Panc1 (cell line): ENCODE data around the gene MUC22. TPM values are rescaled to one million over a fixed set of nuclear protein-coding genes. Genes with fewer than 3 reads are reported as not detected.

Experiments
- ATAC-seq: fragments of 200-7000 bp; cut with Tn5 transposase; 2 replicates; pipeline ENCODE4 v1.9.1; 2020; ENCODE audit warnings: mild to moderate bottlenecking, moderate library complexity
- BruUV-seq: library from RNA; stranded (reverse); fragments of 400-500 nt; replicated peaks from 2 replicates; lab custom pipeline; 2021; lab: Mats Ljungman, UMichigan
- CTCF ChIA-PET: fragments of 300-600 bp; sonication (Branson Sonifier 250); formaldehyde crosslinking; loops from one replicate; lab custom pipeline; 2022; ENCODE audit warnings: antibody characterized with exemption; lab: Charles Lee
- POLR2A ChIA-PET: fragments of 300-600 bp; sonication (Branson Sonifier 250); formaldehyde crosslinking; loops from one replicate; lab custom pipeline; 2022; ENCODE audit warnings: antibody characterized with exemption; lab: Charles Lee
- DNase-seq: peaks from one replicate; pipeline ENCODE4 v3.0.0-alpha.2; 2010; ENCODE audit warnings: low read depth, low spot score
- H3K27ac ChIP-seq: 2 replicates; pipeline ENCODE4 v1.5.1; 2011; ENCODE audit warnings: mild to moderate bottlenecking, low read length, inconsistent platforms
- H3K27me3 ChIP-seq: fragments of 200-500 bp; sonication (Bioruptor generic); 2 replicates; pipeline ENCODE4 v1.6.0; 2014; ENCODE audit warnings: low read length, inconsistent platforms; ENCODE audit not compliant: control insufficient read depth, insufficient read depth
- H3K36me3 ChIP-seq: fragments of 200-500 bp; sonication (Bioruptor generic); 2 replicates; pipeline ENCODE4 v1.5.1; 2014; ENCODE audit warnings: inconsistent platforms, mild to moderate bottlenecking, low read length, moderate library complexity; ENCODE audit not compliant: control insufficient read depth, insufficient read depth
- H3K4me1 ChIP-seq: 2 replicates; pipeline ENCODE4 v1.5.1; 2011; ENCODE audit warnings: inconsistent platforms, mild to moderate bottlenecking, low read length, moderate library complexity; ENCODE audit not compliant: control insufficient read depth, insufficient read depth
- H3K4me3 ChIP-seq, 2 experiments: 2 replicates each; pipeline ENCODE4 v1.5.1; 2011 to 2012; ENCODE audit warnings: low read depth in 2 of 2, low read length in 2 of 2, mild to moderate bottlenecking in 2 of 2, inconsistent platforms in 1 of 2, moderate library complexity in 1 of 2
- H3K9me3 ChIP-seq: fragments of 200-500 bp; sonication (Bioruptor generic); 2 replicates; pipeline ENCODE4 v1.5.1; 2014; ENCODE audit warnings: low read depth, mild to moderate bottlenecking, inconsistent platforms, low read length, moderate library complexity; ENCODE audit not compliant: control insufficient read depth, insufficient read depth
- POLR2AphosphoS5 ChIP-seq: IDR thresholded peaks from 2 replicates; pipeline ENCODE4 v1.6.1; 2012; ENCODE audit warnings: mild to moderate bottlenecking, low read depth, low read length, moderate library complexity
- SIN3A ChIP-seq: IDR thresholded peaks from 2 replicates; pipeline ENCODE4 v1.6.1; 2012; ENCODE audit warnings: low read depth, mild to moderate bottlenecking, low read length, moderate library complexity, borderline replicate concordance; ENCODE audit not compliant: insufficient read depth
- TCF7L2 ChIP-seq: IDR thresholded peaks from 2 replicates; pipeline ENCODE4 v1.6.1; 2011; ENCODE audit warnings: mild to moderate bottlenecking, low read depth, low read length, inconsistent platforms
- in situ Hi-C: cut with HindIII; loops from 2 replicates; pipeline ENCODE4 v1.10.0; 2016; ENCODE audit warnings: low sequenced_read_pairs, low pct_unique_long_range_greater_than_20kb
- intact Hi-C: fragments of 100-400 bp; cut with micrococcal nuclease; formaldehyde crosslinking; loops from one replicate; pipeline ENCODE4 v1.10.0; 2022; ENCODE audit not compliant: unreplicated experiment
- total RNA-seq: library from RNA; stranded (reverse); gene quantifications from one replicate; pipeline ENCODE4 v1.2.1, GENCODE V29; 2021; ENCODE audit not compliant: unreplicated experiment
- TF ChIP-seq, protein P1 (sequence below), 2 experiments: IDR thresholded peaks; 2 replicates each; pipeline ENCODE4 v1.6.1; 2011 to 2012; ENCODE audit warnings: low read depth in 2 of 2, control low read depth in 1 of 2, low read length in 1 of 2, mild to moderate bottlenecking in 1 of 2, moderate library complexity in 1 of 2; ENCODE audit not compliant: insufficient read depth in 1 of 2
- TF ChIP-seq, protein P2 (sequence below): fragments of 450-650 bp; IDR thresholded peaks from 2 replicates; pipeline ENCODE4 v1.5.1; 2017; ENCODE audit warnings: mild to moderate bottlenecking

MUC22 gene
- total RNA-seq, 1 experiment from 2014 or later, result not detected

GRCh38 chr6:31076611-31077010 is 66.3 kb downstream of the MUC22 start:
- H3K4me1 ChIP-seq, result no peaks in the 10 kb centered on the region
- H3K36me3 ChIP-seq, result no peaks in the 10 kb centered on the region
- in situ Hi-C loops, result loop anchor here (10.0 kb wide), 1 partner anchor 212 kb away; no protein-coding TSS in a partner anchor
- no peaks in the 10 kb centered on the region for H3K27me3 ChIP-seq
- intact Hi-C loops, result no loop called here
- POLR2A ChIA-PET, result interaction anchor here (0.7 kb wide), 1 partner anchor 254 kb away, joined by 4 read pairs; no protein-coding TSS in a partner anchor
- TF ChIP-seq, protein P1, sequence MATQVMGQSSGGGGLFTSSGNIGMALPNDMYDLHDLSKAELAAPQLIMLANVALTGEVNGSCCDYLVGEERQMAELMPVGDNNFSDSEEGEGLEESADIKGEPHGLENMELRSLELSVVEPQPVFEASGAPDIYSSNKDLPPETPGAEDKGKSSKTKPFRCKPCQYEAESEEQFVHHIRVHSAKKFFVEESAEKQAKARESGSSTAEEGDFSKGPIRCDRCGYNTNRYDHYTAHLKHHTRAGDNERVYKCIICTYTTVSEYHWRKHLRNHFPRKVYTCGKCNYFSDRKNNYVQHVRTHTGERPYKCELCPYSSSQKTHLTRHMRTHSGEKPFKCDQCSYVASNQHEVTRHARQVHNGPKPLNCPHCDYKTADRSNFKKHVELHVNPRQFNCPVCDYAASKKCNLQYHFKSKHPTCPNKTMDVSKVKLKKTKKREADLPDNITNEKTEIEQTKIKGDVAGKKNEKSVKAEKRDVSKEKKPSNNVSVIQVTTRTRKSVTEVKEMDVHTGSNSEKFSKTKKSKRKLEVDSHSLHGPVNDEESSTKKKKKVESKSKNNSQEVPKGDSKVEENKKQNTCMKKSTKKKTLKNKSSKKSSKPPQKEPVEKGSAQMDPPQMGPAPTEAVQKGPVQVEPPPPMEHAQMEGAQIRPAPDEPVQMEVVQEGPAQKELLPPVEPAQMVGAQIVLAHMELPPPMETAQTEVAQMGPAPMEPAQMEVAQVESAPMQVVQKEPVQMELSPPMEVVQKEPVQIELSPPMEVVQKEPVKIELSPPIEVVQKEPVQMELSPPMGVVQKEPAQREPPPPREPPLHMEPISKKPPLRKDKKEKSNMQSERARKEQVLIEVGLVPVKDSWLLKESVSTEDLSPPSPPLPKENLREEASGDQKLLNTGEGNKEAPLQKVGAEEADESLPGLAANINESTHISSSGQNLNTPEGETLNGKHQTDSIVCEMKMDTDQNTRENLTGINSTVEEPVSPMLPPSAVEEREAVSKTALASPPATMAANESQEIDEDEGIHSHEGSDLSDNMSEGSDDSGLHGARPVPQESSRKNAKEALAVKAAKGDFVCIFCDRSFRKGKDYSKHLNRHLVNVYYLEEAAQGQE (IDR thresholded peaks at IDR 0.05; ENCODE audit: insufficient read depth in 1 of 2, low read depth in 2 of 2, low read length in 1 of 2), result no peak
- TF ChIP-seq, protein P2, sequence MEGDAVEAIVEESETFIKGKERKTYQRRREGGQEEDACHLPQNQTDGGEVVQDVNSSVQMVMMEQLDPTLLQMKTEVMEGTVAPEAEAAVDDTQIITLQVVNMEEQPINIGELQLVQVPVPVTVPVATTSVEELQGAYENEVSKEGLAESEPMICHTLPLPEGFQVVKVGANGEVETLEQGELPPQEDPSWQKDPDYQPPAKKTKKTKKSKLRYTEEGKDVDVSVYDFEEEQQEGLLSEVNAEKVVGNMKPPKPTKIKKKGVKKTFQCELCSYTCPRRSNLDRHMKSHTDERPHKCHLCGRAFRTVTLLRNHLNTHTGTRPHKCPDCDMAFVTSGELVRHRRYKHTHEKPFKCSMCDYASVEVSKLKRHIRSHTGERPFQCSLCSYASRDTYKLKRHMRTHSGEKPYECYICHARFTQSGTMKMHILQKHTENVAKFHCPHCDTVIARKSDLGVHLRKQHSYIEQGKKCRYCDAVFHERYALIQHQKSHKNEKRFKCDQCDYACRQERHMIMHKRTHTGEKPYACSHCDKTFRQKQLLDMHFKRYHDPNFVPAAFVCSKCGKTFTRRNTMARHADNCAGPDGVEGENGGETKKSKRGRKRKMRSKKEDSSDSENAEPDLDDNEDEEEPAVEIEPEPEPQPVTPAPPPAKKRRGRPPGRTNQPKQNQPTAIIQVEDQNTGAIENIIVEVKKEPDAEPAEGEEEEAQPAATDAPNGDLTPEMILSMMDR, result no peak
- TF ChIP-seq POLR2AphosphoS5 (no peak), TCF7L2 (no peak), SIN3A (no peak)
- ATAC-seq (no peak), DNase-seq (no peak)
- no TSS peak for BruUV-seq
- no peak overlapping the region for H3K27ac ChIP-seq
- no peaks in the 10 kb centered on the region for H3K9me3 ChIP-seq
- no peak overlapping the region for H3K4me3 ChIP-seq
- CTCF ChIA-PET, result no interaction called here

DNA sequence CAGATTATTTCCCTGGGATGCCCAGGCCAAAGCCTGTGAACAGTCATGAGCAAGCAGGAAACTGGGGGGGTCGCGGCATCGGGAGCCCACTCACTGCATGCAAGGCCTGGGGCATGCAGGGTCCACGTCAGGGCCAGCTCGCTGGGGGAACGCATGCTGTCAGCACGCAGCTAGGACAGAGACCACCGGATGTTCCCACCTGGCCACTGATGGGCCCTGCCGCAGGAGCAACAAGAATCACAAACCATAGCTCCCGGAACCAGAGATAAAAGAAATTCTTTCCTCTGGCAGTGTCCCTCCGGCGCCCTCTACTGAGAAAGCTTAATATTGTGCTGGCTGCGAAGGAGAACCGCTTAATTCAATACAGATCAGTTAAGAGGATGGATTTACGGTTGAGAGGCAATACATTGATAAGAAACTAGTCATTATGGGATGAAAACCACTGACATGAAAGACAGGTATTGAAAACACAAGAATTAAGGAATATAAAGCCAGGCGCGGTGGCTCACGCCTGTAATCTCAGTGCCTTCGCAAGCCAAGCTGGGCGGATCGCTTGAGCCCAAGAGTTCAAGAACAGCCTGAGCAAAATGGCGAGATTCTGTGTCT is 69.5 kb downstream of the MUC22 start:
- no peaks in the 10 kb centered on the region for H3K4me1 ChIP-seq
- ATAC-seq, result peak; percentile 91
- H3K4me3 ChIP-seq, result 0 out of 4 replicates have a peak overlapping the region, but pooled peaks of 1 of the 2 experiments have one; percentile 23
- no TSS peak for BruUV-seq
- intact Hi-C loops, result no loop called here
- H3K27me3 ChIP-seq, result no peaks in the 10 kb centered on the region
- H3K27ac ChIP-seq, result no peak overlapping the region
- H3K36me3 ChIP-seq, result no peaks in the 10 kb centered on the region
- ChIA-PET POLR2A (interaction anchor here (0.7 kb wide), 1 partner anchor 179 kb away, joined by 3 read pairs; no protein-coding TSS in a partner anchor), CTCF (interaction anchor here (0.6 to 1.8 kb wide), 13 partner anchors 8 to 623 kb away, joined by 3 to 11 read pairs (median 5); partner anchors contain the start of gene VARS2)
- DNase-seq, result no peak
- TF ChIP-seq, protein P2, result peak; percentile 97
- TF ChIP-seq POLR2AphosphoS5, result no peak
- TF ChIP-seq TCF7L2, result 0 out of 2 replicates have a peak, but pooled peaks have one; percentile 40
- in situ Hi-C loops, result loop anchor here (10.0 kb wide), 1 partner anchor 215 kb away; no protein-coding TSS in a partner anchor
- no peaks in the 10 kb centered on the region for H3K9me3 ChIP-seq
